HEK293 (cell line): ENCODE results near the gene C6orf120.

Source experiments
- CTCF ChIA-PET: fragments of 350-600 bp; formaldehyde crosslinking; extraction: SDS; loops from one replicate; lab custom pipeline; 2021; ENCODE audit warnings: antibody characterized with exemption; lab: Yijun Ruan, JAX
- POLR2A ChIA-PET: fragments of 300-600 bp; formaldehyde crosslinking; extraction: SDS; loops from one replicate; lab custom pipeline; 2020; ENCODE audit warnings: antibody characterized with exemption, inconsistent platforms; lab: Yijun Ruan, JAX
- H3K27ac ChIP-seq: fragments of 200-500 bp; sonication (Bioruptor generic); 2 replicates; pipeline ENCODE4 v1.5.1; 2014; ENCODE audit warnings: low read depth, low read length, control low read depth, inconsistent platforms; ENCODE audit errors: extremely low read depth
- H3K36me3 ChIP-seq, 2 experiments: fragments of 200-500 bp in 1 of 2; sonication (Bioruptor generic) in 1 of 2; 1 replicate in 1 of 2; 2 replicates in 1 of 2; pipeline ENCODE4 v1.5.1; 2014 to 2017; ENCODE audit warnings: inconsistent platforms in 2 of 2, low read length in 2 of 2; ENCODE audit not compliant: control insufficient read depth in 2 of 2, insufficient read depth in 1 of 2
- H3K4me1 ChIP-seq: fragments of 200-500 bp; sonication (Bioruptor generic); 2 replicates; pipeline ENCODE4 v1.5.1; 2014; ENCODE audit warnings: mild to moderate bottlenecking, low read length, inconsistent platforms; ENCODE audit not compliant: control insufficient read depth, insufficient read depth
- H3K4me3 ChIP-seq: 2 replicates; pipeline ENCODE4 v1.5.1; 2011; ENCODE audit warnings: low read depth, mild to moderate bottlenecking, control low read depth, low read length, moderate library complexity
- H3K9me3 ChIP-seq: fragments of 200-500 bp; sonication (Bioruptor generic); 2 replicates; pipeline ENCODE4 v1.5.1; 2014; ENCODE audit warnings: low read depth, low read length, inconsistent platforms; ENCODE audit not compliant: control insufficient read depth, insufficient read depth
- EGR2 ChIP-seq: fragments of 450-650 bp; formaldehyde crosslinking; IDR thresholded peaks from 2 replicates; pipeline ENCODE4 v1.5.1; 2016; ENCODE audit warnings: low read depth, missing biosample characterization, missing genetic modification characterization
- GLI2 ChIP-seq: fragments of 450-650 bp; formaldehyde crosslinking; IDR thresholded peaks from 2 replicates; pipeline ENCODE4; 2017; ENCODE audit warnings: missing biosample characterization, missing genetic modification characterization, low read depth, borderline replicate concordance
- IKZF3 ChIP-seq: fragments of 450-650 bp; IDR thresholded peaks from 2 replicates; pipeline ENCODE4 v1.5.0; 2018; ENCODE audit warnings: missing biosample characterization, mild to moderate bottlenecking, missing genetic modification characterization, moderate library complexity
- PATZ1 ChIP-seq: fragments of 450-650 bp; formaldehyde crosslinking; IDR thresholded peaks from 2 replicates; pipeline ENCODE4 v1.5.1; 2016; ENCODE audit warnings: missing biosample characterization, missing genetic modification characterization
- REST ChIP-seq: fragments of 450-650 bp; formaldehyde crosslinking; IDR thresholded peaks from 2 replicates; pipeline ENCODE4 v1.5.1; 2016; ENCODE audit warnings: missing biosample characterization, missing genetic modification characterization
- TRIM28 ChIP-seq: IDR thresholded peaks from 2 replicates; pipeline ENCODE4 v1.6.1; 2011; ENCODE audit warnings: low read length, control low read depth, borderline replicate concordance
- ZFHX2 ChIP-seq: fragments of 450-650 bp; formaldehyde crosslinking; conservative IDR thresholded peaks from 2 replicates; pipeline ENCODE4 v1.5.1; 2016; ENCODE audit warnings: missing biosample characterization, missing genetic modification characterization
- ZNF366 ChIP-seq: fragments of 450-650 bp; formaldehyde crosslinking; conservative IDR thresholded peaks from 2 replicates; pipeline ENCODE4 v1.5.1; 2016; ENCODE audit warnings: missing biosample characterization, missing genetic modification characterization
- ZNF416 ChIP-seq: fragments of 450-650 bp; formaldehyde crosslinking; IDR thresholded peaks from 2 replicates; pipeline ENCODE4 v1.5.1; 2016; ENCODE audit warnings: missing biosample characterization, missing genetic modification characterization
- ZNF510 ChIP-seq: fragments of 450-650 bp; formaldehyde crosslinking; IDR thresholded peaks from 2 replicates; pipeline ENCODE4 v1.5.1; 2018; ENCODE audit warnings: mild to moderate bottlenecking, missing genetic modification characterization, missing biosample characterization; ENCODE audit not compliant: insufficient replicate concordance
- ZNF529 ChIP-seq: fragments of 450-650 bp; formaldehyde crosslinking; IDR thresholded peaks from 2 replicates; pipeline ENCODE4 v1.5.1; 2017; ENCODE audit warnings: missing genetic modification characterization, missing biosample characterization; ENCODE audit not compliant: insufficient replicate concordance
- ZNF777 ChIP-seq: fragments of 450-650 bp; formaldehyde crosslinking; IDR thresholded peaks from 2 replicates; pipeline ENCODE4 v1.5.1; 2017; ENCODE audit warnings: missing biosample characterization, missing genetic modification characterization, borderline replicate concordance
- TF ChIP-seq, protein P1 (sequence below): fragments of 450-650 bp; formaldehyde crosslinking; IDR thresholded peaks from 2 replicates; pipeline ENCODE4 v1.5.1; 2016; ENCODE audit warnings: missing biosample characterization, missing genetic modification characterization

The C6orf120 gene

DNA sequence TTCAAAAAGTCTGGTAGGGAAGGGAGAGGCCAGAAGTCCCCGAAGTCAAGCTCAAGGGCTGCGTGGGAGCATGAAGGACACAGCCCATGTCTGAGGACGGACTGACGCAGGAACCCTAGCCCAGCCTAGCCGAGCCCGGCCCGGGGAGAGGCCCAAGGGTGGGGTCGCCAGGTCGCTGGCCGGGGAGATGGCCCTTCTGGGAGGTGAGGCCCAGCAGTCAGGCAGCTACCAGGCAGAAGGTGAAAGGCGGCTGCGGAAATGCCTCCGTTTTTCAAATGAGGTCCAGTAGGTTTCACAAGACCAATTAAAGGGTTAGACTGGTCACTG is 44.7 kb upstream of the C6orf120 start (continued):
- TF ChIP-seq TRIM28 = no peak
- no peak for TF ChIP-seq REST

- no peaks in the 10 kb centered on the region for H3K9me3 ChIP-seq
- H3K36me3 ChIP-seq = peaks cover 11 to 85% of the 10 kb centered on the region in 2 experiments; a peak in 2 of 3 replicates
- no peak overlapping the region for H3K4me3 ChIP-seq
- CTCF ChIA-PET = interaction anchor here (0.6 to 0.7 kb wide), 2 partner anchors 171 to 563 kb away, joined by 3 read pairs; no protein-coding TSS in a partner anchor
- no peaks in the 10 kb centered on the region for H3K4me1 ChIP-seq
- POLR2A ChIA-PET = no interaction called here
- no peak overlapping the region for H3K27ac ChIP-seq
- TF ChIP-seq PATZ1 (tag by site-specific recombination) (no peak), ZNF529 (tag by site-specific recombination) (no peak), ZNF366 (tag by site-specific recombination) (no peak), ZNF510 (tag by site-specific recombination) (no peak), ZNF777 (no peak), ZNF416 (tag by site-specific recombination) (no peak), EGR2 (tag by site-specific recombination) (no peak), GLI2 (no peak)
- TF ChIP-seq, protein P1, sequence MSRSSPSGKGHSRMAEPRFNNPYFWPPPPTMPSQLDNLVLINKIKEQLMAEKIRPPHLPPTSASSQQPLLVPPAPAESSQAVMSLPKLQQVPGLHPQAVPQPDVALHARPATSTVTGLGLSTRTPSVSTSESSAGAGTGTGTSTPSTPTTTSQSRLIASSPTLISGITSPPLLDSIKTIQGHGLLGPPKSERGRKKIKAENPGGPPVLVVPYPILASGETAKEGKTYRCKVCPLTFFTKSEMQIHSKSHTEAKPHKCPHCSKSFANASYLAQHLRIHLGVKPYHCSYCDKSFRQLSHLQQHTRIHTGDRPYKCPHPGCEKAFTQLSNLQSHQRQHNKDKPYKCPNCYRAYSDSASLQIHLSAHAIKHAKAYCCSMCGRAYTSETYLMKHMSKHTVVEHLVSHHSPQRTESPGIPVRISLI (tag by site-specific recombination) = no peak
Measured at GRCh38 chr6:169659820-169660610, 41.9 kb upstream of the C6orf120 start.

- Histone ChIP-seq H3K27ac (no peak overlapping the region), H3K4me3 (no peak overlapping the region), H3K4me1 (no peaks in the 10 kb centered on the region), H3K36me3 (peaks cover 11 to 89% of the 10 kb centered on the region in 2 experiments; a peak in 2 of 3 replicates), H3K9me3 (no peaks in the 10 kb centered on the region)
- POLR2A ChIA-PET = no interaction called here
- 0 out of 2 replicates have a peak, but pooled peaks have one; percentile 16 for TF ChIP-seq ZFHX2 (tag by site-specific recombination)
- TF ChIP-seq IKZF3 (tag by site-specific recombination) = no peak
- CTCF ChIA-PET = interaction anchor here (0.6 to 1.2 kb wide), 5 partner anchors 18 to 766 kb away, joined by 3 to 4 read pairs (median 3); no protein-coding TSS in a partner anchor
Measured at GRCh38 chr6:169660751-169661390, 41.1 kb upstream of the C6orf120 start.
